Lower lobe of right lung (tissue), 2 donors: ENCODE data around the gene LSMEM2. TPM values are rescaled to one million over a fixed set of nuclear protein-coding genes. Genes with fewer than 3 reads are reported as not detected.
A peak's percentile ranks its signal among the peaks of the same experiment; 100 is the strongest.

Experiments
- ATAC-seq, 2 donors: fragments of 200-7000 bp; cut with Tn5 transposase; one replicate each; pipeline ENCODE4 v1.9.1; 2020 to 2022; ENCODE audit warnings: mild to moderate bottlenecking in 2 of 2, moderate library complexity in 2 of 2
- DNase-seq: peaks from one replicate; pipeline ENCODE4 v3.0.0-alpha.2; 2020
- H3K27ac ChIP-seq: fragments of 200-600 bp; one replicate; pipeline ENCODE4 v1.8.0; 2022
- H3K27me3 ChIP-seq: fragments of 200-600 bp; one replicate; pipeline ENCODE4 v1.8.0; 2022; ENCODE audit warnings: low read depth
- H3K36me3 ChIP-seq: fragments of 200-600 bp; one replicate; pipeline ENCODE4 v1.8.0; 2022; ENCODE audit warnings: mild to moderate bottlenecking
- H3K4me1 ChIP-seq: fragments of 200-600 bp; one replicate; pipeline ENCODE4 v1.8.0; 2022
- H3K4me3 ChIP-seq: fragments of 200-600 bp; one replicate; pipeline ENCODE4 v1.8.0; 2022; ENCODE audit warnings: mild to moderate bottlenecking
- H3K9me3 ChIP-seq: fragments of 200-600 bp; one replicate; pipeline ENCODE4 v1.8.0; 2022
- CTCF ChIP-seq: fragments of 200-600 bp; IDR thresholded peaks from one replicate; pipeline ENCODE4 v1.8.0; 2022; ENCODE audit warnings: antibody characterized with exemption, mild to moderate bottlenecking
- intact Hi-C: fragments of 100-400 bp; cut with DNase I; formaldehyde crosslinking; loops from one replicate; pipeline ENCODE4 v1.11.0; 2022
- total RNA-seq: library from RNA; stranded (reverse); fragmentation: NEBNext Ultra II Directional; extraction: Animal tissue kit (Norgen Biotek cat#: 25700); gene quantifications from one replicate; pipeline ENCODE4 v1.2.1, GENCODE V29; 2021
- donor health status: DM: no; HTN: yes; CAD: no; lungs with severe emphysema.

Gene LSMEM2
- total RNA-seq, 1 donor from 2014 or later, result not detected

- no peak overlapping the region for H3K27ac ChIP-seq
- ATAC-seq, result no peak
- H3K27me3 ChIP-seq, result no peaks in the 10 kb centered on the region
- H3K9me3 ChIP-seq, result no peaks in the 10 kb centered on the region
- H3K4me1 ChIP-seq, result peaks cover 48% of the 10 kb centered on the region
- H3K4me3 ChIP-seq, result no peak overlapping the region
- no peaks in the 10 kb centered on the region for H3K36me3 ChIP-seq
- DNase-seq, result no peak
- TF ChIP-seq CTCF, result no peak
- intact Hi-C loops, result no loop called here
Measured at GRCh38 chr3:50296721-50297383, 18.0 kb downstream of the LSMEM2 start.

GRCh38 chr3:50297384-50297775, 18.5 kb downstream of the LSMEM2 start:
- Histone ChIP-seq H3K4me1 (peaks cover 53% of the 10 kb centered on the region), H3K9me3 (no peaks in the 10 kb centered on the region), H3K27ac (no peak overlapping the region), H3K27me3 (no peaks in the 10 kb centered on the region), H3K36me3 (no peaks in the 10 kb centered on the region), H3K4me3 (no peak overlapping the region)
- intact Hi-C loops, result no loop called here
- ATAC-seq (no peak), DNase-seq (no peak)
- no peak for TF ChIP-seq CTCF

- intact Hi-C loops, result no loop called here
- DNase-seq (peak; percentile 53), ATAC-seq (no peak)
- peak overlapping the region; percentile 75 for H3K4me3 ChIP-seq
- peaks cover 49% of the 10 kb centered on the region for H3K4me1 ChIP-seq
- H3K36me3 ChIP-seq, result no peaks in the 10 kb centered on the region
- peak overlapping the region; percentile 88 for H3K27ac ChIP-seq
- H3K27me3 ChIP-seq, result no peaks in the 10 kb centered on the region
- no peak for TF ChIP-seq CTCF
- no peaks in the 10 kb centered on the region for H3K9me3 ChIP-seq
Measured at GRCh38 chr3:50297896-50298725, 19.2 kb downstream of the LSMEM2 start.

- peak; percentile 90 to 94 for ATAC-seq
- intact Hi-C loops, result no loop called here
Measured at GRCh38 chr3:50298836-50299637, 20.1 kb downstream of the LSMEM2 start, which contains the start of the genes HYAL3 and NAA80. TSS of gene HYAL3 (minus strand) at chr3:50299405. CDS start at chr3:50295602, 3,803 bp downstream. TSS of gene NAA80 (minus strand) at chr3:50299405. CDS start at chr3:50297463, 1,942 bp downstream.

More at GRCh38 chr3:50298836-50299637, 20.1 kb downstream of the LSMEM2 start, which contains the start of the genes HYAL3 and NAA80:
- no peaks in the 10 kb centered on the region for H3K27me3 ChIP-seq
- peak; percentile 99 for DNase-seq
- peak; percentile 49 for TF ChIP-seq CTCF
- H3K4me1 ChIP-seq, result peaks cover 55% of the 10 kb centered on the region
- H3K4me3 ChIP-seq, result peak within 1 kb of the TSS; percentile 75
- H3K9me3 ChIP-seq, result no peaks in the 10 kb centered on the region
- H3K27ac ChIP-seq, result peak within 1 kb of the TSS; percentile 88
- H3K36me3 ChIP-seq, result no peaks in the 10 kb centered on the region
